Endothelial cell of umbilical vein (primary cell): ENCODE data around the gene KCNMB2. TPM values are rescaled to one million over a fixed set of nuclear protein-coding genes. Genes with fewer than 3 reads are reported as not detected.

Source experiments
- BruUV-seq: library from RNA; stranded (reverse); fragments of 400-500 nt; replicated peaks from 2 replicates; lab custom pipeline; 2021; lab: Mats Ljungman, UMichigan
- CTCF ChIA-PET: fragments of 300-600, 350-600 bp; sonication (Branson Sonifier 250); formaldehyde crosslinking; loops from one replicate; lab custom pipeline; 2021; ENCODE audit warnings: antibody characterized with exemption, inconsistent platforms; lab: Charles Lee
- POLR2A ChIA-PET: fragments of 300-600, 350-600 bp; sonication (Branson Sonifier 250); formaldehyde crosslinking; loops from one replicate; lab custom pipeline; 2021; ENCODE audit warnings: antibody characterized with exemption, inconsistent platforms; lab: Charles Lee
- DNase-seq: peaks from one replicate; pipeline ENCODE4 v3.0.0-alpha.2; 2011; ENCODE audit warnings: low read depth, low spot score
- FAIRE-seq: peaks from 2 replicates; lab custom pipeline; 2011; peaks lifted over from hg19 to GRCh38; lab: Jason Lieb, UNC
- H2AFZ ChIP-seq: 2 replicates; pipeline ENCODE4 v1.6.0; 2012; ENCODE audit warnings: low read depth, low read length, control low read depth, inconsistent platforms
- H3K27ac ChIP-seq: 2 replicates; pipeline ENCODE4 v1.5.1; 2011; ENCODE audit warnings: low read depth, mild to moderate bottlenecking, control low read depth, low read length, moderate library complexity; ENCODE audit not compliant: insufficient read depth
- H3K27me3 ChIP-seq, 2 experiments: 2 replicates each; pipeline versions ENCODE4 v1.6.0 to v1.6.1; 2011; ENCODE audit warnings: low read length in 2 of 2, mixed read lengths in 1 of 2; ENCODE audit not compliant: control insufficient read depth in 2 of 2, insufficient read depth in 2 of 2
- H3K36me3 ChIP-seq, 2 experiments: 2 replicates in 1 of 2; 3 replicates in 1 of 2; pipeline ENCODE4 v1.5.1; 2011; ENCODE audit warnings: low read length in 2 of 2, mild to moderate bottlenecking in 1 of 2, moderate library complexity in 1 of 2; ENCODE audit not compliant: control insufficient read depth in 2 of 2, insufficient read depth in 2 of 2; ENCODE audit errors: extremely low read depth in 1 of 2
- H3K4me1 ChIP-seq: 3 replicates; pipeline ENCODE4 v1.5.1; 2011; ENCODE audit warnings: mild to moderate bottlenecking, low read length; ENCODE audit not compliant: control insufficient read depth, insufficient read depth; ENCODE audit errors: extremely low read depth
- H3K4me2 ChIP-seq: 2 replicates; pipeline ENCODE4 v1.6.1; 2011; ENCODE audit warnings: low read length, control low read depth, mixed read lengths; ENCODE audit not compliant: insufficient read depth
- H3K4me3 ChIP-seq, 3 experiments: fragments of 200-600 bp in 1 of 3; sonication (generic), shearing (Covaris generic) in 1 of 3; replicated peaks in 1 of 3; 2 replicates each; pipeline ENCODE4 v1.5.1; 2011 to 2016; ENCODE audit warnings: control low read depth in 3 of 3, low read length in 3 of 3, mild to moderate bottlenecking in 2 of 3, inconsistent platforms in 1 of 3, low read depth in 1 of 3, moderate library complexity in 1 of 3; ENCODE audit not compliant: insufficient read depth in 1 of 3
- H3K79me2 ChIP-seq: 2 replicates; pipeline ENCODE4 v1.6.0; 2012; ENCODE audit warnings: low read length, inconsistent platforms; ENCODE audit not compliant: control insufficient read depth, insufficient read depth
- H3K9ac ChIP-seq: replicated peaks from 2 replicates; pipeline ENCODE3; 2011; ENCODE audit warnings: low read length, control low read depth; ENCODE audit not compliant: insufficient read depth; ENCODE audit errors: extremely low read depth
- H3K9me1 ChIP-seq: replicated peaks from 3 replicates; pipeline ENCODE4 v1.6.0; 2011; ENCODE audit warnings: mild to moderate bottlenecking, low read length; ENCODE audit not compliant: control insufficient read depth, insufficient read depth; ENCODE audit errors: extremely low read depth
- H3K9me3 ChIP-seq: replicated peaks from 2 replicates; pipeline ENCODE4 v1.5.1; 2012; ENCODE audit warnings: low read length, inconsistent platforms; ENCODE audit not compliant: control insufficient read depth, insufficient read depth
- H4K20me1 ChIP-seq: replicated peaks from 2 replicates; pipeline ENCODE3; 2011; ENCODE audit warnings: mild to moderate bottlenecking, low read length; ENCODE audit not compliant: control insufficient read depth, insufficient read depth; ENCODE audit errors: extremely low read depth
- CTCF ChIP-seq, 2 donors: IDR thresholded peaks; 1 replicate in 1 of 2; 2 replicates in 1 of 2; pipeline ENCODE4 v1.5.1; 2011; ENCODE audit warnings: low read length in 2 of 2, mild to moderate bottlenecking in 2 of 2, moderate library complexity in 2 of 2, control low read depth in 1 of 2, inconsistent platforms in 1 of 2, low read depth in 1 of 2; ENCODE audit not compliant: insufficient read depth in 1 of 2; ENCODE audit errors: extremely low read depth in 1 of 2
- EZH2 ChIP-seq: IDR thresholded peaks from 2 replicates; pipeline ENCODE4 v1.6.1; 2012; ENCODE audit warnings: borderline replicate concordance, low read depth, mild to moderate bottlenecking, moderate library complexity, low read length, inconsistent platforms; ENCODE audit not compliant: severe bottlenecking
- FOS ChIP-seq: IDR thresholded peaks from 2 replicates; pipeline ENCODE4 v1.6.1; 2011; ENCODE audit warnings: mild to moderate bottlenecking, low read length, moderate library complexity, borderline replicate concordance; ENCODE audit not compliant: insufficient read depth
- GATA2 ChIP-seq: IDR thresholded peaks from 2 replicates; pipeline ENCODE4 v1.7.0; 2011; ENCODE audit warnings: low read depth, mild to moderate bottlenecking, moderate library complexity, mixed read lengths, low read length; ENCODE audit not compliant: insufficient read length, insufficient read depth
- JUN ChIP-seq: IDR thresholded peaks from 2 replicates; pipeline ENCODE4 v1.6.1; 2011; ENCODE audit warnings: borderline replicate concordance, low read depth; ENCODE audit not compliant: insufficient read length, insufficient read depth
- MAX ChIP-seq: IDR thresholded peaks from 2 replicates; pipeline ENCODE4 v1.6.1; 2011; ENCODE audit not compliant: insufficient read depth, insufficient read length
- MYC ChIP-seq: IDR thresholded peaks from one replicate; pipeline ENCODE4 v1.6.1; 2011; ENCODE audit warnings: mild to moderate bottlenecking, low read depth, low read length
- POLR2A ChIP-seq: IDR thresholded peaks from 2 replicates; pipeline ENCODE4 v1.6.1; 2012; ENCODE audit warnings: low read depth, mild to moderate bottlenecking, control low read depth, low read length
- POLR2AphosphoS5 ChIP-seq: IDR thresholded peaks from 2 replicates; pipeline ENCODE4 v1.6.1; 2012; ENCODE audit warnings: low read depth, mild to moderate bottlenecking, control low read depth, low read length, moderate library complexity; ENCODE audit not compliant: insufficient read depth
- dilution Hi-C: fragments of 300-500 bp; cut with MboI; formaldehyde crosslinking; loops from one replicate; pipeline ENCODE4 v1.15.0; 2019; ENCODE audit warnings: low sequenced_read_pairs; ENCODE audit not compliant: extremely low pct_ligation_motif_present
- intact Hi-C: fragments of 100-400 bp; cut with micrococcal nuclease; formaldehyde crosslinking; loops from one replicate; pipeline ENCODE4 v1.10.0; 2022
- polyA plus RNA-seq, 4 experiments: library from polyadenylated mRNA; depleted of rRNA in 3 of 4; stranded (reverse) in 3 of 4; unstranded in 1 of 4; fragments of >200 nt; gene quantifications; 2 replicates each; pipeline versions ENCODE4 v1.2.1 to v1.2.3, GENCODE V29; 2011 to 2012; ENCODE audit warnings: missing spikeins in 1 of 4
- total RNA-seq: library from RNA; stranded (reverse); gene quantifications from 2 replicates; pipeline ENCODE4 v1.2.3, GENCODE V29; 2021

KCNMB2 gene
- total and polyA plus RNA-seq, 2 donors (not counting 3 experiments of a cell fraction or from before 2014, with no cell fraction given): not detected

GRCh38 chr3:178810181-178810580 lies 273.9 kb downstream of the KCNMB2 start:
- Histone ChIP-seq H3K9ac (no peak overlapping the region), H3K36me3 (no peaks in the 10 kb centered on the region), H3K9me3 (no peaks in the 10 kb centered on the region), H3K9me1 (no peaks in the 10 kb centered on the region), H3K4me2 (no peak overlapping the region), H3K27ac (no peak overlapping the region), H3K4me1 (no peaks in the 10 kb centered on the region), H3K27me3 (no peaks in the 10 kb centered on the region), H4K20me1 (no peaks in the 10 kb centered on the region), H3K4me3 (no peak overlapping the region), H2AFZ (no peak overlapping the region), H3K79me2 (no peaks in the 10 kb centered on the region)
- DNase-seq (no peak), FAIRE-seq (no peak)
- no TSS peak for BruUV-seq
- CTCF ChIA-PET: no interaction called here
- TF ChIP-seq MAX: no peak
- no peak for TF ChIP-seq POLR2AphosphoS5
- no peak for TF ChIP-seq CTCF (IDR thresholded peaks at IDR 0.05; ENCODE audit: extremely low read depth in 1 of 2, insufficient read depth in 1 of 2, low read depth in 1 of 2, low read length in 2 of 2)
- no peak for TF ChIP-seq MYC
- TF ChIP-seq POLR2A: no peak
- no peak for TF ChIP-seq GATA2
- no peak for TF ChIP-seq JUN
- no peak for TF ChIP-seq FOS
- TF ChIP-seq EZH2: no peak
- intact Hi-C loops (no loop called here), dilution Hi-C loops (no loop called here)
- POLR2A ChIA-PET: no interaction called here
